Activated CD4-positive, alpha-beta T cell treated with anti-CD3 and anti-CD28 coated beads, Interleukin-10, Interleukin-2, amounts not matched to agents 100 ng/mL and 50 ng/mL, durations not matched to agents 16 hours and 8 hours (primary cell): ENCODE results near the gene TUBB4B.

Experiments used
- DNase-seq: peaks from one replicate; pipeline ENCODE4 v3.0.0-alpha.2; 2020

TUBB4B gene

GRCh38 chr9:137213160-137214060 lies 27.7 kb upstream of the TUBB4B start:
- no peak for DNase-seq

GRCh38 chr9:137214620-137215019 lies 26.5 kb upstream of the TUBB4B start:
- no peak for DNase-seq

- DNase-seq = no peak
Observed at GRCh38 chr9:137215196-137215986, 25.7 kb upstream of the TUBB4B start.

- no peak for DNase-seq
Observed at GRCh38 chr9:137216188-137216965, 24.7 kb upstream of the TUBB4B start.

- no peak for DNase-seq
Observed at GRCh38 chr9:137217276-137218211, 23.5 kb upstream of the TUBB4B start.

GRCh38 chr9:137218212-137218753 lies 22.8 kb upstream of the TUBB4B start:
- no peak for DNase-seq

- no peak for DNase-seq
Observed at GRCh38 chr9:137218754-137219271, 22.3 kb upstream of the TUBB4B start.

GRCh38 chr9:137219757-137220316 lies 21.2 kb upstream of the TUBB4B start:
- no peak for DNase-seq

GRCh38 chr9:137220317-137221094 lies 20.6 kb upstream of the TUBB4B start:
- DNase-seq = no peak

GRCh38 chr9:137221095-137221505 lies 20.0 kb upstream of the TUBB4B start:
- no peak for DNase-seq

GRCh38 chr9:137221506-137222111 lies 19.5 kb upstream of the TUBB4B start:
- no peak for DNase-seq

GRCh38 chr9:137222190-137223077 lies 18.7 kb upstream of the TUBB4B start, which contains the start of gene RNF208:
Gene RNF208 (minus strand): TSS chr9:137222240. CDS start chr9:137221212, 1,028 bp downstream.
- no peak for DNase-seq

GRCh38 chr9:137223078-137223970 lies 17.8 kb upstream of the TUBB4B start:
- peak; percentile 100 for DNase-seq

- peak; percentile 50 for DNase-seq
Observed at GRCh38 chr9:137224830-137225694, 16.0 kb upstream of the TUBB4B start, which contains the start of gene CYSRT1. Gene CYSRT1 (plus strand): TSS chr9:137225174. CDS start chr9:137225622, 448 bp downstream.

- DNase-seq = no peak
Observed at GRCh38 chr9:137225699-137226331, 15.3 kb upstream of the TUBB4B start.
